ENCODE measurements around the gene CMIP. TPM values are rescaled to one million over a fixed set of nuclear protein-coding genes. Genes with fewer than 3 reads are reported as not detected.

The CMIP gene
- total RNA-seq, 1 donor from 2014 or later: 6.6 TPM

DNA sequence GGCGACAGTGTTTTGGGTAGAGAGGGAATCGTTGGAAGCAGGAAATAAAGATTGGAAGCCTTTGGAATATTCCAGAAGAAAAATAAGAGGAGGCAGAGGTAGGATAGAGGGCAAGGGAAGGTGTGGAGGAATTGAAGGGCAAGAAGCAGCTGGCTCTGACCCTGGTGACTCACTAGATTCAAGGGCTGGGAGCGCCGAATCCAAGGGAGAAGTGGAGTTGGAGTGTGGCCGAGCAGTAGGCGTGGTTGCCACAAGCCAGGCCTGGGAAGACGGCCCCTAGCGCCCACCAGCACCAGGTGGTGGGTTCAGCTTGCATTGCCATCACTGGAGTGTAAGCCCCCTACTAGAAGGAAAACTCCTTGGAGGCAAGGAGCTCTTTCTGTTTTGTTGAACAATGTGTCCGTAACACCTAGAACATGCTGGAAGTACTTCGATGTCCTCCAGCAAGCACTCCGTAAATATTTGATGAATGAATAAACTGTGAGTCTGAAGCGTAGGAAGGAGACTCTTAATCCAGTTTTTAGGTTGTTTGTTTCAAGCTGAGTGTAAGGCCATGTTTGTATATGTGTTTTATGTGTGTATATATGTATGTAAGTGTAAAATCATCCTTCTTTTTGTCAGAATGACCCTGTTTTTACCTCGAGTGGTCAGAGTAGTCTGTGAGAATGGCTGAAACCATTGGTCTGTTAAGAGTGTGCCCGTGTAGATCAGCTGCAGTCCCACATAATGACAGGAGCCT is 139.5 kb downstream of the CMIP start:
- Mint-ChIP-seq H3K27me3 (ENCODE audit: insufficient read depth, low read depth) (peaks cover 5% of the 10 kb centered on the region), H3K36me3 (peaks cover 17% of the 10 kb centered on the region), H3K4me3 (no peak overlapping the region), H3K4me1 (peaks cover 32% of the 10 kb centered on the region), H3K9me3 (no peaks in the 10 kb centered on the region), H3K27ac (no peak overlapping the region)
- H3K4me1 ChIP-seq: peaks cover 9% of the 10 kb centered on the region
- no peak overlapping the region for H3K9ac ChIP-seq
- no peak for DNase-seq (ENCODE audit: low spot score)
- H3K36me3 ChIP-seq: no peaks in the 10 kb centered on the region
- H4K20me1 ChIP-seq (ENCODE audit: low read depth): peaks cover 64% of the 10 kb centered on the region
- TF ChIP-seq, protein P1, sequence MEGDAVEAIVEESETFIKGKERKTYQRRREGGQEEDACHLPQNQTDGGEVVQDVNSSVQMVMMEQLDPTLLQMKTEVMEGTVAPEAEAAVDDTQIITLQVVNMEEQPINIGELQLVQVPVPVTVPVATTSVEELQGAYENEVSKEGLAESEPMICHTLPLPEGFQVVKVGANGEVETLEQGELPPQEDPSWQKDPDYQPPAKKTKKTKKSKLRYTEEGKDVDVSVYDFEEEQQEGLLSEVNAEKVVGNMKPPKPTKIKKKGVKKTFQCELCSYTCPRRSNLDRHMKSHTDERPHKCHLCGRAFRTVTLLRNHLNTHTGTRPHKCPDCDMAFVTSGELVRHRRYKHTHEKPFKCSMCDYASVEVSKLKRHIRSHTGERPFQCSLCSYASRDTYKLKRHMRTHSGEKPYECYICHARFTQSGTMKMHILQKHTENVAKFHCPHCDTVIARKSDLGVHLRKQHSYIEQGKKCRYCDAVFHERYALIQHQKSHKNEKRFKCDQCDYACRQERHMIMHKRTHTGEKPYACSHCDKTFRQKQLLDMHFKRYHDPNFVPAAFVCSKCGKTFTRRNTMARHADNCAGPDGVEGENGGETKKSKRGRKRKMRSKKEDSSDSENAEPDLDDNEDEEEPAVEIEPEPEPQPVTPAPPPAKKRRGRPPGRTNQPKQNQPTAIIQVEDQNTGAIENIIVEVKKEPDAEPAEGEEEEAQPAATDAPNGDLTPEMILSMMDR (IDR thresholded peaks at IDR 0.05): no peak
- no peak for TF ChIP-seq EZH2phosphoT487 (IDR thresholded peaks at IDR 0.05)
- H3K4me3 ChIP-seq: no peak overlapping the region
- no peak overlapping the region for H3K27ac ChIP-seq
- no peaks in the 10 kb centered on the region for H3K9me3 ChIP-seq (ENCODE audit: low read depth)
- H3K79me2 ChIP-seq (ENCODE audit: low read depth): peaks cover 20% of the 10 kb centered on the region
- H2AFZ ChIP-seq (replicated peaks): no peak overlapping the region
- H3F3A ChIP-seq (ENCODE audit: low read depth): no peaks in the 10 kb centered on the region
- H3K4me2 ChIP-seq: no peak overlapping the region
- no peaks in the 10 kb centered on the region for H3K27me3 ChIP-seq

DNA sequence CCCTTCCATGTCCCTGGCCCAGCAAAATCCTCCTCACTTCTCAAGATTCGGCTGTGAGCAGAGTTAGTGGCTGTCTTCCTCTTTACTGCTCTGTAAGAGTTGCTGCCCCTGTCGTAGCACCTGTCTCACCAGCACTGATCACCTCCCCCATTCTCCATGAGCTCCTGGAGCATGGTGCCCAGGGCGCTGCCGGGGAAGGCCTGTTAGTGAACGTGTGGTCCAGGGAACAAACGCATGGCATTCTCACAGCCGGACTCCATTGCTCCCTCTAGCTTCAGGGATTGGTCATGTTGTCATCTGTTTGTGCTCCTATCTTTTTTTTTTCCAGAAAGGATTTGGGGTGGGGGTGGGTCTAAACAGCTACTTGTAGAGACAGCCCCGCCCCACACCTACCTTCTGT is 141.2 kb downstream of the CMIP start:
- H3K36me3 ChIP-seq: no peaks in the 10 kb centered on the region
- no peaks in the 10 kb centered on the region for H3K27me3 ChIP-seq
- peaks cover 77% of the 10 kb centered on the region for H4K20me1 ChIP-seq (ENCODE audit: low read depth)
- H2AFZ ChIP-seq (replicated peaks): no peak overlapping the region
- Mint-ChIP-seq H3K27ac (no peak overlapping the region), H3K9me3 (no peaks in the 10 kb centered on the region), H3K27me3 (ENCODE audit: insufficient read depth, low read depth) (peaks cover 3% of the 10 kb centered on the region), H3K4me1 (peaks cover 39% of the 10 kb centered on the region), H3K4me3 (no peak overlapping the region), H3K36me3 (peaks cover 17% of the 10 kb centered on the region)
- H3F3A ChIP-seq (ENCODE audit: low read depth): no peaks in the 10 kb centered on the region
- H3K9ac ChIP-seq: no peak overlapping the region
- no peak overlapping the region for H3K27ac ChIP-seq
- no peak overlapping the region for H3K4me3 ChIP-seq
- no peaks in the 10 kb centered on the region for H3K9me3 ChIP-seq (ENCODE audit: low read depth)
- H3K79me2 ChIP-seq (ENCODE audit: low read depth): peaks cover 19% of the 10 kb centered on the region
- H3K4me2 ChIP-seq: no peak overlapping the region
- no peak for TF ChIP-seq EZH2phosphoT487 (IDR thresholded peaks at IDR 0.05)
- no peak for TF ChIP-seq EZH2 (IDR thresholded peaks at IDR 0.05)
- TF ChIP-seq, protein P1 (IDR thresholded peaks at IDR 0.05): peak; percentile 52
- DNase-seq (ENCODE audit: low spot score): peak; percentile 49
- peaks cover 9% of the 10 kb centered on the region for H3K4me1 ChIP-seq

DNA sequence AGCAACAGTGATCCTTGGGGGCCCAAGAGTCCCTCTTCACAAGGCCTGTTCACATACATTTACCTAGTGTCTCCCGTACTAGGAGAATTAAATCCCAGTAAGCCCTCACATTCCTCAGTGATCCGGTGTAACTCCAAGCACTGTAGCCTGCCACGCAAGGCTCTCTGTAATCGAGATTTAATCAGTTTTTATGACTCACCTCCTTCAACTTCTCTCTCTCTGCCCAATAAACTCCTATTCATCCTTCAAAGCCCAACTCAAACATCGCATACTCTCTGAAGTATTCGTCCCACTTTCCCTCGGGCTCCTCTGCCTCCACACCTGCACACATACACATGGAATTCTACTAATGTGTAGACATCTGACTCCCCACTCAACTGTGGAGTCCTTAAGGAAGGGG is 141.8 kb downstream of the CMIP start:
- Mint-ChIP-seq H3K4me3 (no peak overlapping the region), H3K36me3 (peaks cover 17% of the 10 kb centered on the region), H3K27me3 (ENCODE audit: insufficient read depth, low read depth) (peaks cover 3% of the 10 kb centered on the region), H3K4me1 (peaks cover 44% of the 10 kb centered on the region), H3K27ac (peak overlapping the region; percentile 0), H3K9me3 (no peaks in the 10 kb centered on the region)
- H3F3A ChIP-seq (ENCODE audit: low read depth): no peaks in the 10 kb centered on the region
- no peak overlapping the region for H3K9ac ChIP-seq
- H3K79me2 ChIP-seq (ENCODE audit: low read depth): peaks cover 19% of the 10 kb centered on the region
- H3K27ac ChIP-seq: no peak overlapping the region
- no peak for DNase-seq (ENCODE audit: low spot score)
- no peaks in the 10 kb centered on the region for H3K9me3 ChIP-seq (ENCODE audit: low read depth)
- H3K4me2 ChIP-seq: no peak overlapping the region
- no peak overlapping the region for H2AFZ ChIP-seq (replicated peaks)
- H3K4me1 ChIP-seq: peaks cover 9% of the 10 kb centered on the region
- H4K20me1 ChIP-seq (ENCODE audit: low read depth): peaks cover 79% of the 10 kb centered on the region
- no peaks in the 10 kb centered on the region for H3K36me3 ChIP-seq
- no peak overlapping the region for H3K4me3 ChIP-seq
- no peak for TF ChIP-seq EZH2phosphoT487 (IDR thresholded peaks at IDR 0.05)
- TF ChIP-seq, protein P1 (IDR thresholded peaks at IDR 0.05): no peak
- no peak for TF ChIP-seq EZH2 (IDR thresholded peaks at IDR 0.05)
- no peaks in the 10 kb centered on the region for H3K27me3 ChIP-seq

All from neural progenitor cell (in vitro differentiated cells).